Measurements from ENCODE around the gene ALDOB.

ALDOB gene

DNA sequence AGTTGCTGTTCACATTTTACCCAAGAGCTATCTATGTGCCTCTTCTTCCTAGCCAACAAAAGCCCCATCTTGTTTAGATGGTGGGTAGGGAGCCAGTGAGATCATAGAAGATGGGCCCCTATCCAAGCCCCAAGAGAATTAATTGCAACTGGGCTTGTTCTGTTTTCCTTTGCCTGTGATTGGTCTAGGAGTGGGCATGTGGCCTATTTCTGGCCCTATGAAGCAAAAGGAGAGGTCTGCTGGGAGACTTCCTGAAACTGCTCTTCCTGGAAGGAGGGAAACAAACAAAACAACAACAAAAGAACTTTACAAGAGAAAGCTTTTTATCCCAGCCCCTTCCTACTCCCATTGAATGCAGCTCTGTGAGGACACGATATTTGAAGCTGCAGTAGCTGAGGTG, 32.5 kb upstream of the ALDOB start:
- H3K27ac ChIP-seq = no peak overlapping the region
- TF ChIP-seq, protein P1, sequence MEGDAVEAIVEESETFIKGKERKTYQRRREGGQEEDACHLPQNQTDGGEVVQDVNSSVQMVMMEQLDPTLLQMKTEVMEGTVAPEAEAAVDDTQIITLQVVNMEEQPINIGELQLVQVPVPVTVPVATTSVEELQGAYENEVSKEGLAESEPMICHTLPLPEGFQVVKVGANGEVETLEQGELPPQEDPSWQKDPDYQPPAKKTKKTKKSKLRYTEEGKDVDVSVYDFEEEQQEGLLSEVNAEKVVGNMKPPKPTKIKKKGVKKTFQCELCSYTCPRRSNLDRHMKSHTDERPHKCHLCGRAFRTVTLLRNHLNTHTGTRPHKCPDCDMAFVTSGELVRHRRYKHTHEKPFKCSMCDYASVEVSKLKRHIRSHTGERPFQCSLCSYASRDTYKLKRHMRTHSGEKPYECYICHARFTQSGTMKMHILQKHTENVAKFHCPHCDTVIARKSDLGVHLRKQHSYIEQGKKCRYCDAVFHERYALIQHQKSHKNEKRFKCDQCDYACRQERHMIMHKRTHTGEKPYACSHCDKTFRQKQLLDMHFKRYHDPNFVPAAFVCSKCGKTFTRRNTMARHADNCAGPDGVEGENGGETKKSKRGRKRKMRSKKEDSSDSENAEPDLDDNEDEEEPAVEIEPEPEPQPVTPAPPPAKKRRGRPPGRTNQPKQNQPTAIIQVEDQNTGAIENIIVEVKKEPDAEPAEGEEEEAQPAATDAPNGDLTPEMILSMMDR (conservative IDR thresholded peaks at IDR 0.05) = no peak
- TF ChIP-seq ZFX (IDR thresholded peaks at IDR 0.05) = no peak

DNA sequence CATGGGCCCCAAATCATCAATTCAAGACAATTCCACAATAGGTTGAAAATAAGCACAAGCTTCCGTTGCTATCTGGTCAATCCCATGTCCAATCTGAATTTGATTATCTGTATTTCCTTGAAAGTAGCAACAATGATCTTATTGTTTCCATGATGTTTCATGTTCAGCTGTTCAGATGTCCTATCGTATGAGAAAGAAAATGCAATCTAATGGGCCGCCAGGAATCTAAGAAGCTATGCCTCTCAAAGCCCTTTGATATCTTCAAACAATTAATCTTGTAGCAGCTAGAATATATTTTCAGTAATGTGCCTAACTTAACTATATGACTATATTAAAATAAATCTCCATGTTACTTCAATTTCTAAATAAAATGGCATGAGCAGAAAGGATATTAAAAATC, 32.1 kb upstream of the ALDOB start:
- no peak for TF ChIP-seq ZFX (IDR thresholded peaks at IDR 0.05)
- TF ChIP-seq, protein P1 (conservative IDR thresholded peaks at IDR 0.05) = no peak
- no peak overlapping the region for H3K27ac ChIP-seq

DNA sequence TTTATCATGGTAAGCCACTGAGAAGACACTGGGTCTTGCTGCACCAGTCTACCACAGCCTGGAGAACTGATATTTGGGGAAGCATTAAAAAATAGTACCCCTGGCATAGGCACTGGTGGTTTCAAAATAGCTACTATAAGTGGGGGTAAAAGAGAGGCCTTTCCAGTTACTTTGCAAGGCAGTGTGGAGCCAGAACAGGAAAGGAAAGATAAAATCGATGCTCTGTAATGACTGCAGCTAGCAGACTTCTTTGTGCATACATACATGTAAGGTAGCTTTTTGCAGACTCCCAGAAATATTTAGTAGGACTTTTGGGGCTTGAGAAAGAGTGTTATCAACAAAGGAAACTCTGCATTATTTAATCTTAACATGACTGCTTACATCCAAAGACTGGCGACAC, 31.3 kb upstream of the ALDOB start:
- no peak for TF ChIP-seq ZFX (IDR thresholded peaks at IDR 0.05)
- TF ChIP-seq, protein P1 (conservative IDR thresholded peaks at IDR 0.05) = no peak
- no peak overlapping the region for H3K27ac ChIP-seq

DNA sequence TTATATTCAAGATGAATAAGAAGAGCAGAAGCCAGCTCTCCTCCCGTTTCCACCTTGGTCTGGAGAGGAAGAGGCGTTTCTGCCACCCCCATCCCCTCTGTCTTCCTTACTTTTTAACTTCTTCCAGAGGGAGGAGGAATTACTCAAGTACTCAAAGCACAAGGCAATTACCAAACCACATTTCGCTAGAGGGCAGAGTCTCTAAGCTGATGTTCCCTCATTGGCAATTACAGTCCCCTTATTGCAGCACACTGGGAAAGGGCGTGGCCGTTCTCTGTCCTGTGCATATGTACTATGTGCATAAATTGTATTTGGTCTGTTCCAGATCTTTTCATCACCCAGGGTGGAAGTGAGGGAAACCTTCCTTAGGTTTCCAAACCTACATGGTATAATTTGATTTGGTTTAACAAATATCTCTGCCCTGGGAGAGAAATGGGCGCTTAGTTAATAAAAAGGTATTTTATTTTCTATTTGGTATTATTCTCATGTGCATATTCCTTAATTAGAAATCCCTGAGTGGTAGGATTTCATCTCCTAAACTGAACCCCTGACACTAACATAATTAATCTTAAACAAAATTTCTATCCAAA, 29.8 kb upstream of the ALDOB start:
- H3K27ac ChIP-seq = no peak overlapping the region
- TF ChIP-seq, protein P1 (conservative IDR thresholded peaks at IDR 0.05) = peak; percentile 69
- TF ChIP-seq ZFX (IDR thresholded peaks at IDR 0.05) = no peak

DNA sequence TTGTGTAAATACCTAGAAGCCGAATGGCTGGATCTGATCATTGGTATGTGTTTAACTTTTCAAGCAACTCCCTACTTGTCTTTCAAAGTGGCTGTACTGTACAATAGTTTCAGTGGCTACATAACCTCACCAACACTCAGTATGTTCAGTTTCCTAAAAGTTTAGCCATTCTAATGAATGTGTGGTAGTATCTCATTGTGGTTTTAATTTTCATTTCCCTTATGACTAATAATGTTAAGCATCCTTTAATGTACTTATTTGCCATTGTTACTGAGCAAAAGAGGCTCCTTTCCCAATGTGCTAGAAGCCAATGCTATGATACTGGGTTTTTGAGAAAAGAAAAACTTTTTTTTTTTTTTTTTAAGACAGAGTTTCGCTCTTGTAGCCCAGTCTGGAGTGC, 27.8 kb upstream of the ALDOB start:
- no peak overlapping the region for H3K27ac ChIP-seq

DNA sequence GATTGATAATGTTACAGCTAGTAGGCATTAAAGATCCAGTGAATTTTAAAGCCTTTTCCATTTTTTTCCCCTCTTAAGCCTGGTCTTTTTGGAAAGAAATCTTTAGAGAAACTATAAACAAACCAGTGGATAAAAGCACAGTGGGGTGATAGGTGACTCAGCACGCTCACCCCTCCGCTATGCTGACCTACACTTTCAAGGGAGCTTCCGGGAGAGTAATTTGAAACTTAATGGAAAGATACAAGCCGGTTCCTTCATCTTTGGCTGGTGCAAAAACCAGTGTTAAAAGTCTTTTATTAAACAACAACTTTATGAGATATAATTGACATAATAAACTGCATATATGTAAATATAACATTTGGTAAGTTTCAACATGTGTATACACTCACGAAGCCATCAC, 27.0 kb upstream of the ALDOB start:
- no peak overlapping the region for H3K27ac ChIP-seq
- TF ChIP-seq, protein P1 (conservative IDR thresholded peaks at IDR 0.05) = no peak
- no peak for TF ChIP-seq ZFX (IDR thresholded peaks at IDR 0.05)

More for the DNA sequence above, 27.8 kb upstream of the ALDOB start:
- TF ChIP-seq ZFX (IDR thresholded peaks at IDR 0.05) = no peak
- TF ChIP-seq, protein P1 (conservative IDR thresholded peaks at IDR 0.05) = no peak

DNA sequence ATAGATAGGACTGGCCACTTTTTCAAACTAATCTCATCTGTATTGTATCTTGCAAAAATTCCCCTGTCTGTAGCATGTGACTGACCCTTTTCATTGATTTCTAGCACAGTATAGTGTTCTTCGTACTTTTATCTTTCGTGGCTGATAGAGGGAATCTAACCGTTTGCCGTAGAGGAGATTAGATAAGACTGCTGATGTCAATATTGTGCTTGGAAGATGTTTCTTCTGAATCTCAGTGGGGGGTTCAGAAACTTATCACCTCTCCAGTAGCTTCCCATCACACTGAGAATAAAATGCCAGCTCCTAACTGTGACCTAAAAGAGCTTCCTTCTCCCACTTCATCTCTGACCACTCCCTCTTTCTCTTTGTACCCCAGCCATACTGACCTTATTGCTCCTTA, 25.4 kb upstream of the ALDOB start:
- no peak overlapping the region for H3K27ac ChIP-seq
- TF ChIP-seq ZFX (IDR thresholded peaks at IDR 0.05) = no peak
- TF ChIP-seq, protein P1 (conservative IDR thresholded peaks at IDR 0.05) = no peak

All from C4-2B (cell line).